ENCODE data around the gene EEF1AKMT1. TPM values are rescaled to one million over a fixed set of nuclear protein-coding genes. Genes with fewer than 3 reads are reported as not detected.

The EEF1AKMT1 gene
- polyA plus RNA-seq, 1 experiment: 5.8 TPM

DNA sequence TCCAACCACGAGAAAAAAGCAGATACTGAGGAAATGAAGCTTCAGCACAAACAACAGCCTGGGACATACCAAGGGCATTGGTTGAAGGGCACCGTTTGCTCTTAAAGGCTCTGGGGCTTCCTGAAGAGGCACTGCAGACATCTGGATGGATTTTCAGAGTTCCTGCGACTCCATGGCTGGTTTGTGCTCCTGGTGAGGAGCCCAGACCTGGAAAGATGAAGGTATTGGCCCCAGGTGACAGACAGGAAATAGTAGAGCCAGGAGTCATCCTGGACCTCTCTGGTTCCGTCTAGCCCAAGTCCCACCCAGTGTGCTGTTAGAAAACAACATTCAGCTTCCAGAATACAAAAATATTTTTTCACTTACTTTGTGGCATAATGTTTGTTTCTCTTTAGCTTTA lies 64.0 kb downstream of the EEF1AKMT1 start:
- ChIA-PET POLR2A (no interaction called here), CTCF (interaction anchor here (1.1 to 4.6 kb wide), 5 partner anchors 110 to 216 kb away, joined by 3 to 26 read pairs (median 5); no protein-coding TSS in a partner anchor)
- H3K27me3 ChIP-seq (ENCODE audit: control insufficient read depth, insufficient read depth, low read length): no peaks in the 10 kb centered on the region
- TF ChIP-seq, protein P1, sequence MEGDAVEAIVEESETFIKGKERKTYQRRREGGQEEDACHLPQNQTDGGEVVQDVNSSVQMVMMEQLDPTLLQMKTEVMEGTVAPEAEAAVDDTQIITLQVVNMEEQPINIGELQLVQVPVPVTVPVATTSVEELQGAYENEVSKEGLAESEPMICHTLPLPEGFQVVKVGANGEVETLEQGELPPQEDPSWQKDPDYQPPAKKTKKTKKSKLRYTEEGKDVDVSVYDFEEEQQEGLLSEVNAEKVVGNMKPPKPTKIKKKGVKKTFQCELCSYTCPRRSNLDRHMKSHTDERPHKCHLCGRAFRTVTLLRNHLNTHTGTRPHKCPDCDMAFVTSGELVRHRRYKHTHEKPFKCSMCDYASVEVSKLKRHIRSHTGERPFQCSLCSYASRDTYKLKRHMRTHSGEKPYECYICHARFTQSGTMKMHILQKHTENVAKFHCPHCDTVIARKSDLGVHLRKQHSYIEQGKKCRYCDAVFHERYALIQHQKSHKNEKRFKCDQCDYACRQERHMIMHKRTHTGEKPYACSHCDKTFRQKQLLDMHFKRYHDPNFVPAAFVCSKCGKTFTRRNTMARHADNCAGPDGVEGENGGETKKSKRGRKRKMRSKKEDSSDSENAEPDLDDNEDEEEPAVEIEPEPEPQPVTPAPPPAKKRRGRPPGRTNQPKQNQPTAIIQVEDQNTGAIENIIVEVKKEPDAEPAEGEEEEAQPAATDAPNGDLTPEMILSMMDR (IDR thresholded peaks at IDR 0.05; ENCODE audit: insufficient read depth, low read depth, low read length): no peak
- H3K36me3 ChIP-seq (ENCODE audit: control insufficient read depth, insufficient read depth, low read length): no peaks in the 10 kb centered on the region
- DNase-seq (ENCODE audit: low read depth): no peak
- H3K4me3 ChIP-seq (ENCODE audit: low read depth, low read length): no peak overlapping the region

DNA sequence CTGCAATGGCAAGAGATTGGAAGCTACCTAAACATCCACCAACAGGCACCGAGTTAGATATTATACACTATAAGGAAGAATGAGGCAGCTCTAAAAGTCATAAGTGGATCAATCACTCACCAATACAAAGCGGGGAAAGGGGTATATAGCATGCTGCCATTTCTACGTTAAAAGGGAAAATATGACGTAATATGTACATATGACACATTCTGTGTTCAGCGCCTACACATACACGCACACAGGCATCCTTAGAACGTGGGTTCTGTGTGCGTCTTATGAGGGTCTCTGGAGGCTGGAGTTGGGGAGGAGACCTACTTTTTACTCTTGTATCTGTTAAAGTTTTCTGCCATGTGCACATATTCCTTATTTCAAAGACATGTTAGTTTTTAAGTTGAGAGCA lies 64.4 kb downstream of the EEF1AKMT1 start:
- H3K27me3 ChIP-seq (ENCODE audit: control insufficient read depth, insufficient read depth, low read length): no peaks in the 10 kb centered on the region
- ChIA-PET CTCF (interaction anchor here (1.1 to 4.6 kb wide), 6 partner anchors 69 to 217 kb away, joined by 3 to 26 read pairs (median 4); no protein-coding TSS in a partner anchor), POLR2A (no interaction called here)
- TF ChIP-seq, protein P1 (IDR thresholded peaks at IDR 0.05; ENCODE audit: insufficient read depth, low read depth, low read length): no peak
- no peaks in the 10 kb centered on the region for H3K36me3 ChIP-seq (ENCODE audit: control insufficient read depth, insufficient read depth, low read length)
- no peak for DNase-seq (ENCODE audit: low read depth)
- H3K4me3 ChIP-seq (ENCODE audit: low read depth, low read length): no peak overlapping the region

DNA sequence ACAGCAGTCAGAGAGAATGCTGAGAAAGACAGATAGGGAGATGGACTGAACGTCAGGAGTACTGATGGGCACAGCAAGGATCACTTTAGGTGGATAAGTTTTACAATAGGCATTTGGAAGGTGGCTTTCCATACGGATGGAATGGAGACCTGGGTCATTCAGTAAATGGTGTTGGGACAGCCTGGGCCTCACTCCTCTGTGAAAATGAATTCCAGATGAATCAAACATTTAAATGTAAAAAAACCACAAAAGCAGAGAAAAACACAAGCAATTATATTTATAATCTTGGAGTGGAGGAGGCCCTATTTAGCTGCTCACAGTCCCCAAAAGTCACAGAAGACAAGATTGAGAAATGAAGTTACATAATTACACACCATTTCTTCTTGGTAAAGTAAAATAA lies 65.5 kb downstream of the EEF1AKMT1 start:
- CTCF ChIA-PET: interaction anchor here (0.6 to 4.6 kb wide), 5 partner anchors 9 to 168 kb away, joined by 3 to 26 read pairs (median 3); no protein-coding TSS in a partner anchor

DNA sequence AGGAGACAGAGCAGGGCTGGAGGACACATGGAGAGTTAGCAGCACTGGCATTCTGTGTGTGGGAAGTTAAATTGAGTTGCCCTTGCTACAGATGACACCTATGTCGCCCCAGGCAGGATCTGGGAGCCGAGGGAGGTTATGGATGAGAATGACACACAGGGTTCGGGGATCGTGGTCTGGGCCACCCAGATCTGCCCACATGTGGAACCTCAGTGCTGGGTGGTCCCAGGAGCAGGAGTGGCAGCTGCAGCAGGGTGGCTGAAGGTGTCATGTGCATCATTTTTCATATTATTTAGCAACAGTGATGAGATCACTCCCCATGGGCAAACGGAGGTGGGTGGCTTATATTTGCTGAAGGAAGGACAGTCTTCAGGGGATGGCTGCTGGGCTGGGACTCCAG lies 67.1 kb downstream of the EEF1AKMT1 start:
- H3K27me3 ChIP-seq (ENCODE audit: control insufficient read depth, insufficient read depth, low read length): no peaks in the 10 kb centered on the region
- no peaks in the 10 kb centered on the region for H3K36me3 ChIP-seq (ENCODE audit: control insufficient read depth, insufficient read depth, low read length)
- ChIA-PET CTCF (no interaction called here), POLR2A (no interaction called here)
- TF ChIP-seq, protein P1 (IDR thresholded peaks at IDR 0.05; ENCODE audit: insufficient read depth, low read depth, low read length): no peak
- no peak overlapping the region for H3K4me3 ChIP-seq (ENCODE audit: low read depth, low read length)
- DNase-seq (ENCODE audit: low read depth): no peak

More for the DNA sequence above, 65.5 kb downstream of the EEF1AKMT1 start:
- POLR2A ChIA-PET: no interaction called here
- Histone ChIP-seq H3K36me3 (ENCODE audit: control insufficient read depth, insufficient read depth, low read length) (no peaks in the 10 kb centered on the region), H3K27me3 (ENCODE audit: control insufficient read depth, insufficient read depth, low read length) (no peaks in the 10 kb centered on the region), H3K4me3 (ENCODE audit: low read depth, low read length) (no peak overlapping the region)
- TF ChIP-seq, protein P1 (IDR thresholded peaks at IDR 0.05; ENCODE audit: insufficient read depth, low read depth, low read length): no peak
- no peak for DNase-seq (ENCODE audit: low read depth)

DNA sequence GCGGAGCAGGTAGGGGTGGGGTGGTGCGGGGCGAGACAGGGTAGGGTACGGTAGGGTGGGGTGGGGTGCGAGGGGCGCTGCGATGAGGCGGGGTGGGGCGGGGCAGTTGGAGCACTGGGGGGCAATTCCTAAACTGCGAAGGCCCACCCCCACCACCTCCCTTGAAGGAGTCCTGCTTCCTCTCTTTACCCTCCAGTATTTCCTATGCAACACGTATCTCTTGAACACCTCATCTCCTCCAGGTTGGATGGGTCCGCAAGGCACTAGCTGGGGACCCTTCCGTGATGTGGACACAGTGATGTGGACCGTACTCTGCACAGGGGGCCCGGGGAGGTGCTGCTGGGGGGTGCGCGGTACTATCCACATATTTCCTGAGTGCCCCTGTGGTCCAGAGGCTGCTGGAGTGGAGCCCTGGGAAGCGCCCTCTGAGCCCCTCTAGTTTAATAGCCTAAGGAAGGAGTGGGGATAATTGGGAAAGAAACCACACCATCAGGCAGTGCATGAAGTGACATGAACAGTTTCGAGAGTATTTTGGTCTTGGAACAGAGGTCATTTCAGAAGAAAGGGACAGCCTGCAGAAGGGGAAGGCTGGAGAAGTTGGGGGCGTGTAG lies 69.2 kb downstream of the EEF1AKMT1 start:
- CTCF ChIA-PET: interaction anchor here (0.7 to 4.5 kb wide), 13 partner anchors 10 to 769 kb away, joined by 3 to 18 read pairs (median 4); no protein-coding TSS in a partner anchor
- TF ChIP-seq, protein P1 (IDR thresholded peaks at IDR 0.05; ENCODE audit: insufficient read depth, low read depth, low read length): no peak
- H3K36me3 ChIP-seq (ENCODE audit: control insufficient read depth, insufficient read depth, low read length): no peaks in the 10 kb centered on the region
- H3K27me3 ChIP-seq (ENCODE audit: control insufficient read depth, insufficient read depth, low read length): no peaks in the 10 kb centered on the region
- peak overlapping the region; percentile 45 for H3K4me3 ChIP-seq (ENCODE audit: low read depth, low read length)
- DNase-seq (ENCODE audit: low read depth): no peak
- POLR2A ChIA-PET: no interaction called here

Measured in BJ (cell line).